K562 (cell line): Measurements from ENCODE around the gene LRGUK.

Source experiments
- BHLHE40 ChIP-seq: IDR thresholded peaks from 2 replicates; pipeline ENCODE4 v1.6.1; 2011; ENCODE audit warnings: low read length, improper control_type of control experiment
- CEBPZ ChIP-seq: fragments of 150-350 bp; IDR thresholded peaks from 2 replicates; pipeline ENCODE4 v1.6.1; 2014; ENCODE audit warnings: low read depth, mild to moderate bottlenecking, low read length, borderline replicate concordance
- ESRRB ChIP-seq: fragments of 250-450 bp; sonication (Bioruptor Pico); IDR thresholded peaks from 2 replicates; pipeline ENCODE4 v1.5.0; 2020; ENCODE audit warnings: mild to moderate bottlenecking, moderate library complexity, borderline replicate concordance
- EZH2 ChIP-seq: IDR thresholded peaks from 2 replicates; pipeline ENCODE4 v1.6.1; 2012; ENCODE audit warnings: low read depth, mild to moderate bottlenecking, inconsistent platforms, low read length, borderline replicate concordance
- FOXM1 ChIP-seq, 2 experiments: fragments of 450-650 bp in 1 of 2; sonication (generic) in 1 of 2; formaldehyde crosslinking in 1 of 2; IDR thresholded peaks; 2 replicates each; pipeline versions ENCODE4 v1.6.1 to v1.9.0; 2017 to 2022; ENCODE audit warnings: low read depth in 2 of 2, mild to moderate bottlenecking in 2 of 2, missing genetic modification reagents in 1 of 2, moderate library complexity in 1 of 2
- NKRF ChIP-seq: fragments of 450-650 bp; IDR thresholded peaks from 2 replicates; pipeline ENCODE4 v1.6.1; 2016; ENCODE audit warnings: borderline replicate concordance
- RAD21 ChIP-seq, 2 experiments: fragments of 250-450 bp in 1 of 2; fragments of 450-650 bp in 1 of 2; sonication (Bioruptor Pico) in 1 of 2; formaldehyde crosslinking in 1 of 2; IDR thresholded peaks in 1 of 2; conservative IDR thresholded peaks in 1 of 2; 2 replicates each; pipeline versions ENCODE4 v1.4.0 to v1.8.0; 2020 to 2022; ENCODE audit warnings: mild to moderate bottlenecking in 2 of 2, moderate library complexity in 1 of 2
- TAF1 ChIP-seq: IDR thresholded peaks from 2 replicates; pipeline ENCODE4 v1.6.1; 2011; ENCODE audit warnings: mild to moderate bottlenecking, low read length, moderate library complexity; ENCODE audit not compliant: insufficient read depth, control insufficient read depth, severe bottlenecking; ENCODE audit errors: extremely low read depth
- TF ChIP-seq, protein P1 (sequence below), 2 experiments: IDR thresholded peaks; 2 replicates each; pipeline ENCODE4 v1.6.1; 2011; ENCODE audit warnings: borderline replicate concordance in 1 of 2, control low read depth in 1 of 2, low read depth in 1 of 2, low read length in 1 of 2, mild to moderate bottlenecking in 1 of 2, mixed read lengths in 1 of 2, moderate library complexity in 1 of 2; ENCODE audit not compliant: insufficient read depth in 1 of 2, insufficient read length in 1 of 2, poor library complexity in 1 of 2, severe bottlenecking in 1 of 2; ENCODE audit errors: extremely low read depth in 1 of 2
- TF ChIP-seq, protein P2 (sequence below), 2 experiments: fragments of 450-650 bp in 1 of 2; IDR thresholded peaks; 2 replicates each; pipeline ENCODE4 v1.6.1; 2011 to 2017; ENCODE audit warnings: low read depth in 2 of 2, antibody characterized with exemption in 1 of 2, borderline replicate concordance in 1 of 2, low read length in 1 of 2, mild to moderate bottlenecking in 1 of 2, mixed read lengths in 1 of 2; ENCODE audit not compliant: control insufficient read depth in 1 of 2
- TF ChIP-seq, protein P3 (sequence below), 3 experiments: IDR thresholded peaks in 2 of 3; conservative IDR thresholded peaks in 1 of 3; 2 replicates each; pipeline ENCODE4 v1.5.1; 2011 to 2012; ENCODE audit warnings: low read length in 3 of 3, mild to moderate bottlenecking in 3 of 3, control low read depth in 2 of 3, improper control_type of control experiment in 1 of 3, inconsistent platforms in 1 of 3, low read depth in 1 of 3, mixed read lengths in 1 of 3, moderate library complexity in 1 of 3; ENCODE audit not compliant: insufficient read depth in 2 of 3

GRCh38 chr7:134084488-134085144, 42.5 kb upstream of the LRGUK start:
- TF ChIP-seq BHLHE40 (no peak), CEBPZ (no peak), TAF1 (no peak), NKRF (no peak), RAD21 (CRISPR knock-in tag; conservative IDR thresholded peaks at IDR 0.05 in 1 of 2, IDR thresholded peaks at IDR 0.05 in 1 of 2) (peak; percentile 23 to 36; a peak in 2 of 4 replicates), EZH2 (no peak), ESRRB (CRISPR knock-in tag) (no peak), FOXM1 (IDR thresholded peaks at IDR 0.05; ENCODE audit: low read depth) (peak; percentile 98), FOXM1 (CRISPR knock-in tag; IDR thresholded peaks at IDR 0.05; ENCODE audit: low read depth) (peak; percentile 27; the same call in 1 of the 2 replicates)
- TF ChIP-seq, protein P1, sequence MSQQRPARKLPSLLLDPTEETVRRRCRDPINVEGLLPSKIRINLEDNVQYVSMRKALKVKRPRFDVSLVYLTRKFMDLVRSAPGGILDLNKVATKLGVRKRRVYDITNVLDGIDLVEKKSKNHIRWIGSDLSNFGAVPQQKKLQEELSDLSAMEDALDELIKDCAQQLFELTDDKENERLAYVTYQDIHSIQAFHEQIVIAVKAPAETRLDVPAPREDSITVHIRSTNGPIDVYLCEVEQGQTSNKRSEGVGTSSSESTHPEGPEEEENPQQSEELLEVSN (IDR thresholded peaks at IDR 0.05; ENCODE audit: borderline replicate concordance in 1 of 2, extremely low read depth in 1 of 2, insufficient read depth in 1 of 2, insufficient read length in 1 of 2, low read depth in 1 of 2, low read length in 1 of 2, poor library complexity in 1 of 2, severe bottlenecking in 1 of 2) = no peak
- TF ChIP-seq, protein P2, sequence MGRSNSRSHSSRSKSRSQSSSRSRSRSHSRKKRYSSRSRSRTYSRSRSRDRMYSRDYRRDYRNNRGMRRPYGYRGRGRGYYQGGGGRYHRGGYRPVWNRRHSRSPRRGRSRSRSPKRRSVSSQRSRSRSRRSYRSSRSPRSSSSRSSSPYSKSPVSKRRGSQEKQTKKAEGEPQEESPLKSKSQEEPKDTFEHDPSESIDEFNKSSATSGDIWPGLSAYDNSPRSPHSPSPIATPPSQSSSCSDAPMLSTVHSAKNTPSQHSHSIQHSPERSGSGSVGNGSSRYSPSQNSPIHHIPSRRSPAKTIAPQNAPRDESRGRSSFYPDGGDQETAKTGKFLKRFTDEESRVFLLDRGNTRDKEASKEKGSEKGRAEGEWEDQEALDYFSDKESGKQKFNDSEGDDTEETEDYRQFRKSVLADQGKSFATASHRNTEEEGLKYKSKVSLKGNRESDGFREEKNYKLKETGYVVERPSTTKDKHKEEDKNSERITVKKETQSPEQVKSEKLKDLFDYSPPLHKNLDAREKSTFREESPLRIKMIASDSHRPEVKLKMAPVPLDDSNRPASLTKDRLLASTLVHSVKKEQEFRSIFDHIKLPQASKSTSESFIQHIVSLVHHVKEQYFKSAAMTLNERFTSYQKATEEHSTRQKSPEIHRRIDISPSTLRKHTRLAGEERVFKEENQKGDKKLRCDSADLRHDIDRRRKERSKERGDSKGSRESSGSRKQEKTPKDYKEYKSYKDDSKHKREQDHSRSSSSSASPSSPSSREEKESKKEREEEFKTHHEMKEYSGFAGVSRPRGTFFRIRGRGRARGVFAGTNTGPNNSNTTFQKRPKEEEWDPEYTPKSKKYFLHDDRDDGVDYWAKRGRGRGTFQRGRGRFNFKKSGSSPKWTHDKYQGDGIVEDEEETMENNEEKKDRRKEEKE (IDR thresholded peaks at IDR 0.05; ENCODE audit: borderline replicate concordance in 1 of 2, control insufficient read depth in 1 of 2, low read depth in 2 of 2, low read length in 1 of 2) = no peak
- TF ChIP-seq, protein P3, sequence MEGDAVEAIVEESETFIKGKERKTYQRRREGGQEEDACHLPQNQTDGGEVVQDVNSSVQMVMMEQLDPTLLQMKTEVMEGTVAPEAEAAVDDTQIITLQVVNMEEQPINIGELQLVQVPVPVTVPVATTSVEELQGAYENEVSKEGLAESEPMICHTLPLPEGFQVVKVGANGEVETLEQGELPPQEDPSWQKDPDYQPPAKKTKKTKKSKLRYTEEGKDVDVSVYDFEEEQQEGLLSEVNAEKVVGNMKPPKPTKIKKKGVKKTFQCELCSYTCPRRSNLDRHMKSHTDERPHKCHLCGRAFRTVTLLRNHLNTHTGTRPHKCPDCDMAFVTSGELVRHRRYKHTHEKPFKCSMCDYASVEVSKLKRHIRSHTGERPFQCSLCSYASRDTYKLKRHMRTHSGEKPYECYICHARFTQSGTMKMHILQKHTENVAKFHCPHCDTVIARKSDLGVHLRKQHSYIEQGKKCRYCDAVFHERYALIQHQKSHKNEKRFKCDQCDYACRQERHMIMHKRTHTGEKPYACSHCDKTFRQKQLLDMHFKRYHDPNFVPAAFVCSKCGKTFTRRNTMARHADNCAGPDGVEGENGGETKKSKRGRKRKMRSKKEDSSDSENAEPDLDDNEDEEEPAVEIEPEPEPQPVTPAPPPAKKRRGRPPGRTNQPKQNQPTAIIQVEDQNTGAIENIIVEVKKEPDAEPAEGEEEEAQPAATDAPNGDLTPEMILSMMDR (IDR thresholded peaks at IDR 0.05 in 2 of 3, conservative IDR thresholded peaks at IDR 0.05 in 1 of 3; ENCODE audit: insufficient read depth in 2 of 3, low read depth in 1 of 3, low read length in 3 of 3) = peak in 1 of 3 experiments; percentile 25; a peak in 2 of 6 replicates
